Measurements from ENCODE around the gene ASCC3.

DNA sequence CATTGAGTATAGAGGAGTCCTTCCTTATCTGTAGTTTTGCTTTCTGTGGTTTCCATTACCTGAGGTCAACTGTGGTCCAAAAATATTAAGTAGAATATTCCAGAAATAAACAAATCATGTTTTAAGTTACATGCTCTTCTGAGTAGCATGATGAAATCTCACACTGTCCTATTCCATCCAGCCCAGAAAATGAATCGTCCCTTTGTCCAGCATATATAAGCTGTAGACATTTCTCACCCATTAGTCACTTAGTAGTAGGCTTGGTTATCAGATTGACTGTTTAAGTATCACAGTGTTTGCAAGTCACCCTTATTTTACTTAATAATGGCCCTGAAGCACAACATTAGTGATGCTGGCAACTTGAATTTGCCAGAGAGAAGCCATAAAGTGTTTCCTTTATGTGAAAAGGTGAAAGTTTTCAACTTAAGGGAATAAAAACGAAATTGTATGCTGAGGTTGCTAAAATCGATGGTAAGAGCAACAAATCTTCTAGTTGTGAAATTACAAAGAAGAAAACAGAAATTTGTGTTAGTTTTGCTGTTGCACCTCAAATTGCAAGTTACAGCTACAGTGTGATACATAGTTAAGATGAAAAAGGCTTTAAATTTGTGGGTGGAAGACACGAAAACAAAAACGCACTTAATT is 217.8 kb downstream of the ASCC3 start:
- TF ChIP-seq, protein P1, sequence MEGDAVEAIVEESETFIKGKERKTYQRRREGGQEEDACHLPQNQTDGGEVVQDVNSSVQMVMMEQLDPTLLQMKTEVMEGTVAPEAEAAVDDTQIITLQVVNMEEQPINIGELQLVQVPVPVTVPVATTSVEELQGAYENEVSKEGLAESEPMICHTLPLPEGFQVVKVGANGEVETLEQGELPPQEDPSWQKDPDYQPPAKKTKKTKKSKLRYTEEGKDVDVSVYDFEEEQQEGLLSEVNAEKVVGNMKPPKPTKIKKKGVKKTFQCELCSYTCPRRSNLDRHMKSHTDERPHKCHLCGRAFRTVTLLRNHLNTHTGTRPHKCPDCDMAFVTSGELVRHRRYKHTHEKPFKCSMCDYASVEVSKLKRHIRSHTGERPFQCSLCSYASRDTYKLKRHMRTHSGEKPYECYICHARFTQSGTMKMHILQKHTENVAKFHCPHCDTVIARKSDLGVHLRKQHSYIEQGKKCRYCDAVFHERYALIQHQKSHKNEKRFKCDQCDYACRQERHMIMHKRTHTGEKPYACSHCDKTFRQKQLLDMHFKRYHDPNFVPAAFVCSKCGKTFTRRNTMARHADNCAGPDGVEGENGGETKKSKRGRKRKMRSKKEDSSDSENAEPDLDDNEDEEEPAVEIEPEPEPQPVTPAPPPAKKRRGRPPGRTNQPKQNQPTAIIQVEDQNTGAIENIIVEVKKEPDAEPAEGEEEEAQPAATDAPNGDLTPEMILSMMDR (IDR thresholded peaks at IDR 0.05) = no peak
- no peak for TF ChIP-seq EZH2 (IDR thresholded peaks at IDR 0.05; ENCODE audit: borderline replicate concordance, insufficient read depth, low read depth, low read length, poor library complexity, severe bottlenecking)
